GM13977 (cell line): ENCODE measurements around the gene SIRT3.
"Not testable (repeated sequence)": the region's sequence is repeated elsewhere in the genome, so short reads cannot be mapped to it uniquely, and the experiment has no call there.

Experiments
- DNase-seq: peaks from one replicate; pipeline ENCODE4 v3.0.0; 2012; ENCODE audit warnings: low spot score
- in situ Hi-C: fragments of 300-500 bp; cut with MboI; formaldehyde crosslinking; loops from one replicate; pipeline ENCODE4 v1.12.0; 2022; ENCODE audit warnings: low sequenced_read_pairs, low pct_unique_long_range_greater_than_20kb, mixed read lengths, inconsistent platforms; ENCODE audit not compliant: unreplicated experiment
- TF ChIP-seq, protein P1 (sequence below): IDR thresholded peaks from 2 replicates; pipeline ENCODE4 v1.5.1; 2012; ENCODE audit warnings: mild to moderate bottlenecking, control low read depth; ENCODE audit not compliant: insufficient read depth; ENCODE audit errors: extremely low read depth, missing control alignments

Gene SIRT3

DNA sequence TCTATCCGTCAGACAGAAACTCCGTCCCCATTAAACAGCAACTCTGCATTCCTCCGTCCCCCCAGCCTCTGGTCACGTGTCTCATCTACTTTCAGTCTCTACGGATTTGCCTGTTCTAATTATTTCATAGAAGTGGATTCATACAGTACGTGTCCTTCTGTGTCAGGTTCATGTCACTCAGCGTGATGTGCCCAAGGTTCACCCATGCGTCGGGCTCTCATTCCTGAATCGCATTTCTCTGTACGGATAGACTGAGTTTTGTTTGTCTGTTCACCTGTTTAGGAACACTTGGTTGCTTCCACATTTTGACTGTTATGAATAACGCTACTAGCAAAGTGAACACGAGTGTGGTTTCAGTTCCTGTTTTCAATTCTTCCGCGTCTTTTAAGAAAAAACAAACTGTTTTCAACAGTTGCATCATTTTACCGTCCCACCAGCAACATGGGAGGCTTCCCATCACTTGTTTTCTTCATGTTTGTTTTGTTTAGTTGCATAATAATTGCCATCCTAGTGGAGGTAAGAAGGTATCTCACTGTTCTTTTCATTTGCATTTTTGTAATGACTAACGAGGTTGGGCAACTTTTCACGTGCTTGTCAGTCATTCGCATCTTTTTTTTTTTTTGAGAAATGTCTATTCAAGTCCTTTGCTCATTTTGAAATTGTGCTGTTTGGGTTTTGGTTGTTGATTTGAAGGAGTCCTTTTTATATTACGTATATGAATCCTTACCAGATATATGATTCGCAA lies 33.2 kb upstream of the SIRT3 start:
- in situ Hi-C loops = no loop called here
- peak; percentile 76 for DNase-seq
- TF ChIP-seq, protein P1, sequence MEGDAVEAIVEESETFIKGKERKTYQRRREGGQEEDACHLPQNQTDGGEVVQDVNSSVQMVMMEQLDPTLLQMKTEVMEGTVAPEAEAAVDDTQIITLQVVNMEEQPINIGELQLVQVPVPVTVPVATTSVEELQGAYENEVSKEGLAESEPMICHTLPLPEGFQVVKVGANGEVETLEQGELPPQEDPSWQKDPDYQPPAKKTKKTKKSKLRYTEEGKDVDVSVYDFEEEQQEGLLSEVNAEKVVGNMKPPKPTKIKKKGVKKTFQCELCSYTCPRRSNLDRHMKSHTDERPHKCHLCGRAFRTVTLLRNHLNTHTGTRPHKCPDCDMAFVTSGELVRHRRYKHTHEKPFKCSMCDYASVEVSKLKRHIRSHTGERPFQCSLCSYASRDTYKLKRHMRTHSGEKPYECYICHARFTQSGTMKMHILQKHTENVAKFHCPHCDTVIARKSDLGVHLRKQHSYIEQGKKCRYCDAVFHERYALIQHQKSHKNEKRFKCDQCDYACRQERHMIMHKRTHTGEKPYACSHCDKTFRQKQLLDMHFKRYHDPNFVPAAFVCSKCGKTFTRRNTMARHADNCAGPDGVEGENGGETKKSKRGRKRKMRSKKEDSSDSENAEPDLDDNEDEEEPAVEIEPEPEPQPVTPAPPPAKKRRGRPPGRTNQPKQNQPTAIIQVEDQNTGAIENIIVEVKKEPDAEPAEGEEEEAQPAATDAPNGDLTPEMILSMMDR = no peak

DNA sequence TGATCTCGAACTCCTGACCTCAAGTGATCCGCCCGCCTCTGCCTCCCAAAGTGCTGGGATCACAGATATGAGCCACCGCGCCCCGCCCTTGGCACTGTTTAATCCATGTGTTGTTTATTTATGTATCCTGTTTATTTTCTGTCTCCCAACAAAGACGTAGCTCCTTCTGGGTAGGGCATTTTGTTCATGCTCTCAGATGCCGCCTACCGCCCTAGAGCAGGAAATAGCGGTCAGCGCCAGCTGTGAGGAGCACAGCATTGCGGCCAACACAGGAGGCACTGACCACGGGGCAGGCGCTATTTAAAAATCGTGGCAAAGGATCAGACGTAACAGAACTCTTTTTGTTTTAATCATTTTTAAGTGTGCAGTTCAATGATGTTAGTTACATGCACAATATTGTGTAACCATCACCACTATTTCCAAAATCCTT lies 32.6 kb upstream of the SIRT3 start:
- in situ Hi-C loops = not testable (repeated sequence)
- TF ChIP-seq, protein P1 = peak; percentile 27
- peak; percentile 51 for DNase-seq

DNA sequence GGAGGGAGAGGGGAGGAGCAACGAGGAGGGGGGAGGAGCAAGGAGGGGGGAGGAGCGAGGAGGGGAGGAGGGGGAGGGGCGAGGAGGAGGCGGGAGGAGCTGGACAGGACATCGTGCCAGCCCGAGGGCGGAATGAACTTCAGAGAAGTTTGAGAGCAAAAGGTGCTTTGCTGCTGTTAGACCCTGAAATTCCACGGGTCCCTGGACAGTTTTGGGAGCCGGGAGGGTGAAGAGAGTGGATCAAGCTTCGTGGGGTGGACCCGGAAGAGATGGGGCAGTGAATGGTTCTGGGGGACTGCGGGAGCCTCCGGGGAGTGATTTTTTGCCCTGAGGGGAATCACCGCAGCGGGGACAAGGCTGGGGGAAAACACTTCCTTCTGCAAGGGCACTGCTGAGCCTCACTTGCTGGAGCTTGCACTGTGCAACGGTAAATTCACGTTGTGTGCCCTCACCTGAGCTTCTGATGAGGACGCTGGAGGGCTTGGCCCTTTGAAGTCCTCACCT lies 31.4 kb upstream of the SIRT3 start:
- TF ChIP-seq, protein P1 = no peak
- in situ Hi-C loops = no loop called here
- DNase-seq = peak; percentile 62

DNA sequence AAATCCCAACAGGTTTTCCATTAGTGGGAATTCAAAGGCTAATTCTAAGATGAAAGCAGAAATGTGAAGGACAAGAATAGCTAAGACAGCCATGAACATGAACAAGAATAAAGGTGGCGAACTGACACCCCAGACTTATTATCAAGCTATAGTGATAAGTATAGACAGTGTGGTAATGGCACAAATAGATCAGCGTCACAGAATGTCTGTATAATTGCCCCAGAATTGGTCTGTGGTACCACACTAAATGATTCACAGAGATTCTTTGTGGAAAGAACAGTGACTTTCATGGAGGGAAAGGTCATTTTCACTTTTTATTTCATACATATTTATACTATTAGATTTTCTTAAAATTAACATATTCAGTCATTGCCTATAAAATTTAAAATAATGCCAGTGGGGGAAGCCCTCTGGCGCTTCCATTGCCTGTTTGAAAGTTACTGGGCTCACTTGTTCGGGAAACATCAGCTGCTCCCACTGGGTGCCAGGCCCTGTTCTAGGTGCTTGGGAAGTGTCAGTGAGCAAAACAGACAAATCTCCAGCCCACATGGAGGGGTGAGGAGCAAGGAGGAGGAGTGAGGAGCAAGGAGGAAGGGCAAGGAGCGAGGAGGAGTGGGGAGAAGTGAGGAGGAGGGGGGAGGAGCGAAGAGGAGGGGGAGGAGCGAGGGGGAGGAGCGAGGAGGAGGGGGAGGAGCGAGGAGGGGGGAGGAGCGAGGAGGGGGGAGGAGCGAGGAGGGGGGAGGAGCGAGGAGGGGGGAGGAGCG lies 30.7 kb upstream of the SIRT3 start:
- in situ Hi-C loops = no loop called here
- TF ChIP-seq, protein P1 = no peak
- no peak for DNase-seq

DNA sequence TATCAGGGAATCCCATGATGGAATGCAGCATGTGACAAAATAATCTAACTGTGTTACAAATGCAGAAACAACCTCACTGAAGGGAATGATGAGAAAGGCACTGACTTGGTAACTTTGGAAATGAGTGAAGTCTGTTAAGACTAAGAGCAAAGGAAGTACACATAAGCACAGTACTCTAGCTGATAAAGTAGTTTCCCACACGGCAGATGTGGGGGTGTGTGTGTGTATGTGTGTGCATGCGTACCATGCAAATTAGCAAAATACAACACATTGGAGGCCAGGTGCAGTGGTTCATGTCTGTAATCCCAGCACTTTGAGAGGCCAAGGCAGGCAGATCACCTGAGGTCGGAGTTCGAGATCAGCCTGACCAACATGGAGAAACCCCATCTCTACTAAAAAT lies 25.5 kb upstream of the SIRT3 start:
- DNase-seq = no peak
- TF ChIP-seq, protein P1 = no peak
- in situ Hi-C loops = no loop called here

DNA sequence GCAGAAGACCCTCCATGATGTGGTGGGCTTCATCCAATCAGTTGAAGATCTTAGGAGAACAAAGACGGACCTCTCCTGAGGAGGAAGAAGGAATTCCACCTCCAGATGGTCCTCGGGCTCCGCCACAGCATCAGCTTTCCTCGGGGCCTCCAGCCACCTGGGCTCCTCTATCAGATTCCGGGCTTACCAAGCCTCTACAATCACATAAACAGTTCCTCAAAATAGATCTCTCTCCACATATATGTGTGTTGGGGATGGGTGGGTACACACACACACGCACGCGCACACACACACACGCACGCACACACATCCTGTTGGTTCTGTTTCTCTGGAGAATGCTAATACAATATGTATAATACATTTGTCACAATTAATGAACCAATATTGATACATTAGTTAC lies 23.3 kb upstream of the SIRT3 start:
- DNase-seq = no peak
- TF ChIP-seq, protein P1 = no peak
- in situ Hi-C loops = no loop called here
